IPS-20b (cell line): Measurements from ENCODE around the gene TMEM72.

ENCODE experiments used
- H3K27ac ChIP-seq: one replicate; pipeline ENCODE4 v1.5.1; 2013; ENCODE audit warnings: low read length
- H3K27me3 ChIP-seq: 2 replicates; pipeline ENCODE4 v1.6.1; 2013; ENCODE audit warnings: mild to moderate bottlenecking, low read length, inconsistent platforms; ENCODE audit not compliant: insufficient read depth
- H3K36me3 ChIP-seq: 2 replicates; pipeline ENCODE4 v1.6.1; 2013; ENCODE audit warnings: low read depth, mild to moderate bottlenecking, inconsistent platforms, low read length, moderate library complexity; ENCODE audit not compliant: insufficient read depth
- H3K4me1 ChIP-seq: 2 replicates; pipeline ENCODE4 v1.6.1; 2013; ENCODE audit warnings: mild to moderate bottlenecking, control low read depth, inconsistent platforms, low read length, moderate library complexity; ENCODE audit not compliant: insufficient read depth
- H3K4me3 ChIP-seq: 2 replicates; pipeline ENCODE4 v1.5.1; 2013; ENCODE audit warnings: mild to moderate bottlenecking, low read length, inconsistent platforms
- H3K9ac ChIP-seq: 2 replicates; pipeline ENCODE4 v1.6.1; 2013; ENCODE audit warnings: low read depth, mild to moderate bottlenecking, inconsistent platforms, low read length, moderate library complexity
- H3K9me3 ChIP-seq: 2 replicates; pipeline ENCODE4 v1.6.1; 2013; ENCODE audit warnings: mild to moderate bottlenecking, low read depth, low read length, inconsistent platforms; ENCODE audit not compliant: insufficient read depth

TMEM72 gene

GRCh38 chr10:44954042-44954441 lies 42.9 kb downstream of the TMEM72 start:
- Histone ChIP-seq H3K9ac (no peak overlapping the region), H3K36me3 (no peaks in the 10 kb centered on the region), H3K27ac (no peak overlapping the region), H3K4me1 (peaks cover 14% of the 10 kb centered on the region; the same call in 1 of the 2 replicates), H3K27me3 (no peaks in the 10 kb centered on the region), H3K4me3 (no peak overlapping the region), H3K9me3 (no peaks in the 10 kb centered on the region)

- no peak overlapping the region for H3K27ac ChIP-seq
- H3K4me3 ChIP-seq: no peak overlapping the region
- H3K4me1 ChIP-seq: peaks cover 14% of the 10 kb centered on the region; the same call in 1 of the 2 replicates
- H3K36me3 ChIP-seq: no peaks in the 10 kb centered on the region
- peaks cover 3% of the 10 kb centered on the region for H3K27me3 ChIP-seq
- H3K9me3 ChIP-seq: no peaks in the 10 kb centered on the region
- no peak overlapping the region for H3K9ac ChIP-seq
Observed at GRCh38 chr10:44954962-44955361, 43.8 kb downstream of the TMEM72 start.

DNA sequence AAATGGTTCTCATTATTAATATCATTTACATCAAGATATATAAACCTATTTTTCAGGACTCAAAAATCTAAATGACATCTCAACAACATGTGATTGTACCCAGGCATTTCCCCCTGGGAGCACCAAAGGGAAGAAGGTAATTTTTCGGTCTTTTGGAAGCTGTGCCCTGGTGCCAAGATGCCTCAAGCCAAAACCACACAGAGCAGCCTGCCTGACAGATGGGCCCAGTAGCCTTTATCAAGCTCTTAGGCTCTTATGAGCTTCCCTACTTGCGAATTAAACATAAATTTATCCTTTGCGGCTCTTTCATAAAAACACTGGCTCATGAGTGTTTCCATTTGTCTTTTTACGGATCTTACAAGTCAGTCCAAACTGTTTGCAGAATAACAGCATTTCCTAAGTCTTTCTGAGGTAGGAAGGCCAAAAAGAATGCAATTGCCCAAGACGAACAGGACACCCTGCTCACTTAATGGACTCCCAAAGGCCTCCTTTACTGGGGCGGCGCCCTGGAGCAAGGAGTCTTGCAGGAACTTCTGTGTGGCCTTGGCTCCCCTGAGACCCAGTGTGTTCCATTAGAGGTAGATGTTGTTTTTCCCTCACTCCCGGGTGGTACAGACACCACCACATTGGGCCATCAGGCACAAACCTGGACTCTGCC lies 44.4 kb downstream of the TMEM72 start:
- no peak overlapping the region for H3K9ac ChIP-seq
- no peaks in the 10 kb centered on the region for H3K9me3 ChIP-seq
- H3K36me3 ChIP-seq: no peaks in the 10 kb centered on the region
- peaks cover 9% of the 10 kb centered on the region for H3K27me3 ChIP-seq
- H3K4me1 ChIP-seq: peaks cover 19% of the 10 kb centered on the region; the same call in 1 of the 2 replicates
- no peak overlapping the region for H3K4me3 ChIP-seq
- no peak overlapping the region for H3K27ac ChIP-seq

DNA sequence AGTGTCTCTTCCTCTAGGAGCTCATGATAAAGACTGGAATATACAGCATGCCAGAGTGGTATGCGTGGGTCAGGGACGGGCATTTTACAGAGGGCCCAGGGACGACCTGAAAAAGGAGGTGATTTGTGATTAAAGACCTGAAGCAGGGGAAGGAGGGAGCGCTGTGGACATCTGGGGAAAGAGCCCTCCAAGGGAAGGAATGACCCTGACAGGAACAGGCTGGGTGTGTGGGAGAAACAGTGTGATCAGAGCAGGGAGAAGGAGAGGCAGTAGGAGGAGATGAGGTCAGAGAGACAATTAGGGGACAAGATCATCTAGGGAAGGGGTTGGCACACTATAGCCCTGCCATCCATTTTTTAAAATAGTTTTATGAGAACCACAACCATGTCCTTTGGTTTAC lies 45.1 kb downstream of the TMEM72 start:
- no peaks in the 10 kb centered on the region for H3K36me3 ChIP-seq
- no peak overlapping the region for H3K9ac ChIP-seq
- H3K4me1 ChIP-seq: peaks cover 23% of the 10 kb centered on the region; the same call in 1 of the 2 replicates

DNA sequence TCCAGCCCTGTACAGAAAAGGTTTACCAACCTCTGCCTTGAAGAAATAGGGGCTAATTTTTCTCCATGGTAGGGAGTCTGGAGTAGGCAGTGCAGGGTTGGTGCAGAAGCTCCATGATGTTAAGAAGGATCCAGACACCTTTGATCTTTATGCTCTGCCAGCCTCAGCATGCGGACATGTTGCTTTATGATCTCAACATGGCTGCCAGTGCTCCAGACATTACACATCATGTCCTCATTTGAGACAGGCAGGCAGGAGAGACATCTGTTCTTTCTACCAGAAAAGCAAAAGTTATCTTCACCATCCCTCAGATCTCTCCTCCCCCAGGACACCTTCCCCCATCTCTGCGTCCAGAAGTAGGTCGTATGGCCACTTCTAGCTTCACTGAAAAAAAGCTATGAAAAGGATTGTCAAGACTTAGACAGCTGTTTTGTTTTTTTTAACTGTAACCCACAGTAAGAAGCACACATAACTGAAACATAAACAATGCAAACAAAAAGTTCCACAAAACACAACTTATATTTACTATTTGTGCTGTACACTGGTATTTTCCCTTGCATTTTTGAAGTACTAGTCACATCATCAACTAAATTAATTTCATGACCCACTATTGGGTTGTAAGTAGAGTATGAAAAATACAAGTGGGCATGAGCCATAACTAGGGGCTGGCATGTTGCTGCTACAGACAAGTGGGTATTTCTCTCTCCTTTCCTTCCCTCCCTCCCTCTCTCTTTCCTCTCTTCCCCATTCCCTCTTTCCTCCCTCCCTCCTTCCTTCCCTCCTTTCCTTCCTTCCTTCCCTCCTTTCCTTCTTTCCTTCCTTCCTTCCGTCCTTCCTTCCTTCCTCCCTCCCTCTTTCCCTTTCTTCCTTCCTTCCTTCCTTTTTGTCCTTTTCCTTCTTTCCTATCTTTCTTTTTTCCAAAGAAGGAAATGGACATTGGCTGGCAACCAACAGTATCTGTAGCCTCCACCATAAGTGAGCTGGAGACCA lies 45.9 kb downstream of the TMEM72 start:
- Histone ChIP-seq H3K9me3 (no peaks in the 10 kb centered on the region), H3K4me1 (peaks cover 23% of the 10 kb centered on the region; the same call in 1 of the 2 replicates), H3K36me3 (no peaks in the 10 kb centered on the region), H3K9ac (no peak overlapping the region), H3K4me3 (no peak overlapping the region), H3K27me3 (peaks cover 18% of the 10 kb centered on the region), H3K27ac (no peak overlapping the region)

More for the DNA sequence above, 45.1 kb downstream of the TMEM72 start:
- Histone ChIP-seq H3K4me3 (no peak overlapping the region), H3K27me3 (peaks cover 16% of the 10 kb centered on the region), H3K27ac (no peak overlapping the region), H3K9me3 (no peaks in the 10 kb centered on the region)

DNA sequence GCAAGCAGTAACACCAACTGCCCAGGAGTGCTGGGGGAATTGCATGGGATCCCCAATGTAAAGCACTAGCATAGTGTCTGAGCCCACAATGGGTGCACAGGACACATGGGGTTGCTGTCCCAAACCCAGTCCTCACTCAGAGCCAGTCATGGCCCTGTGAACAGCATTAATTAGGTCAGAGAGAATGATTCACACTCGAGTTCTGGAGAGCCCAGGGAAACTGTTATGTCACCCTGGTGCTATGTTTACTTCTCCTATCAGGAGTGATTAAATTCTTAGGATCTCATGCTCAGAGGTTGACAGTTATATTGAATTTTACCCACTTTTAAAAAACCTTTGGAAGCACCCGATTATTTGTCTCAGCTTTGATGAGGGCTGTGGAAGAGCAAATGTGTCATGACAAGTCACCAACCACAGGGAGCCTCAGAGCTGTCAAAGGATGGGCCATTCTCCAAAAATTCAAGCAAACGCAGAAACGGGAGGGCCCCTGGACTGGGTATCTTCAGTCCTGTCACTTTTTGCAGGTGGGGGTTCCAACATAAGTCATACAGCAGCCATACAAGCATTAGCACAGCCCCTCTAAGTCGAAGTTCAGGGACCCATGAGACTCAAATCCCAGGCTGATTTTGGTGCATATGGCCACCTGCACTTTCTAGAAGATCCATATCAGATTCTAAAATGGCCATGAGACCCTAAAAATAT lies 47.2 kb downstream of the TMEM72 start:
- Histone ChIP-seq H3K27ac (no peak overlapping the region), H3K9me3 (no peaks in the 10 kb centered on the region), H3K4me3 (peak overlapping the region; percentile 97), H3K4me1 (peaks cover 14% of the 10 kb centered on the region; the same call in 1 of the 2 replicates), H3K27me3 (peaks cover 20% of the 10 kb centered on the region), H3K36me3 (no peaks in the 10 kb centered on the region), H3K9ac (peak overlapping the region; percentile 92; the same call in 1 of the 2 replicates)

- H3K27ac ChIP-seq: peak overlapping the region; percentile 48
- H3K9ac ChIP-seq: peak overlapping the region; percentile 92
- no peaks in the 10 kb centered on the region for H3K9me3 ChIP-seq
Observed at GRCh38 chr10:44958898-44959246, 47.7 kb downstream of the TMEM72 start.

DNA sequence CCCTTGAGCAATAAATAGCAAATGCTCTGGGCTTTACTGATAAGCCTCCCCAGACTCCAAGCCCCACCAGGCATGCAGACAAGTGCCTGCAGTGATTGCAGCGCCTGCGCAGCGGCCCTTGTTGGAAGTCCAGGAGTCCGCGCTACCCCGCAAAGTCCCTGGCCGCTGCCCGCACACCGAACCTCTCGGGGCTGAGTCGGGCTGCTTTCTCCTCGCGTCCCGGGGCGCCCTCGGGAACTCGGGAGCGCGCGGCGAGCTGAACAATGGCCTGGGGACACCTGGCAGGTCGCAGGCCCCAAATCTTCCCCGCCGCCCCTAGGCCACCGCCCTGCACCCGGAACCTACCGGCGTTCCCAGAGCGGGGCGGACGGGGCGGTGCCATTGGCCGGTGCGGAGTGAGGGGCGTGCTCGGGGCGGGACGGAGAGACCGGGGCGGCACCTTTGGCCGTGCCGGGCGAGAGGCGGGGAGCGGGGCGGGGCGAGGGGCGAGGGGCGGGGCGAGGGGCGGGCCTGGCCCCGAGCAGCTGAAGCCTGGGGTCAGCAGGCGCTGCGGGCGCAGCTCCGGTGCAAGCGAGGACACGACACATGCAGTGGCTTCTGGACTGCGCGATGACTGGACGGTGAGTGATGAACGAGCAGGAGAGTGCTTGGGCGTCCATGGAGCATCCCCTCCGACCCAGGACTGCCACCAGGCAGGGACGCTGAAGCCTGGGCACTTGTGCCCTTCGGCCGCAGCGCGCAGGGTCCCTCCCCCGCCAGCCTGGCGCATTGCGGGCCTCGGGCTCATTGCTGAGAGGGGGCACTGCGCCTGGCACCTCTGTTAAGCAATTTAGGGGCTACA lies 48.3 kb downstream of the TMEM72 start, which contains the start of gene RASSF4:
RASSF4 (plus strand) TSS at position 556 of the 841 bp plus-strand sequence. CDS start 10,401 bp downstream, outside the sequence.
- Histone ChIP-seq H3K27me3 (peaks cover 20% of the 10 kb centered on the region), H3K27ac (peak within 1 kb of the TSS; percentile 48), H3K9ac (peak within 1 kb of the TSS; percentile 92), H3K4me3 (peak within 1 kb of the TSS; percentile 97), H3K4me1 (peaks cover 25% of the 10 kb centered on the region), H3K36me3 (no peaks in the 10 kb centered on the region), H3K9me3 (no peaks in the 10 kb centered on the region)

More at GRCh38 chr10:44958898-44959246, 47.7 kb downstream of the TMEM72 start:
- H3K4me3 ChIP-seq: peak overlapping the region; percentile 97
- H3K4me1 ChIP-seq: peaks cover 19% of the 10 kb centered on the region
- peaks cover 20% of the 10 kb centered on the region for H3K27me3 ChIP-seq
- H3K36me3 ChIP-seq: no peaks in the 10 kb centered on the region

DNA sequence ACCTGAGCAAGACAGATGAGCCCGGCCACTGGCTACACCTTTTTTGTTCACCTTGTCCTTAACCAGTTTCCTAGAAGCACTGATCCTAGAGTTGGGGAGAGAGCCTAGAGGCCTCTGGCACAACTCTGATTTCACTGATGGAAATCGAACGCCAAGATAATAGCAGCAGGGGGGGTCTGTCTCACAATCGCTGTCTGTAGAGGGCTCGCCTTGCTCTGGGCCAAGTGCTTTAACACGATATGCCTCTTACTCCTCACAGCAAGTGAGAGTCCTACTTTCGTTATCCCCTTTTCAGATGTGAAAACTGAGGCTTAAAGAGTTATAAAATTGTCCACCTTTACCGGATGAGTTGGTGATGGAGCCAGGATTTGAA lies 48.9 kb downstream of the TMEM72 start:
- Histone ChIP-seq H3K4me1 (peaks cover 31% of the 10 kb centered on the region), H3K27ac (no peak overlapping the region), H3K36me3 (no peaks in the 10 kb centered on the region), H3K27me3 (peaks cover 20% of the 10 kb centered on the region), H3K4me3 (peak overlapping the region; percentile 80), H3K9ac (peak overlapping the region; percentile 48; the same call in 1 of the 2 replicates), H3K9me3 (no peaks in the 10 kb centered on the region)

DNA sequence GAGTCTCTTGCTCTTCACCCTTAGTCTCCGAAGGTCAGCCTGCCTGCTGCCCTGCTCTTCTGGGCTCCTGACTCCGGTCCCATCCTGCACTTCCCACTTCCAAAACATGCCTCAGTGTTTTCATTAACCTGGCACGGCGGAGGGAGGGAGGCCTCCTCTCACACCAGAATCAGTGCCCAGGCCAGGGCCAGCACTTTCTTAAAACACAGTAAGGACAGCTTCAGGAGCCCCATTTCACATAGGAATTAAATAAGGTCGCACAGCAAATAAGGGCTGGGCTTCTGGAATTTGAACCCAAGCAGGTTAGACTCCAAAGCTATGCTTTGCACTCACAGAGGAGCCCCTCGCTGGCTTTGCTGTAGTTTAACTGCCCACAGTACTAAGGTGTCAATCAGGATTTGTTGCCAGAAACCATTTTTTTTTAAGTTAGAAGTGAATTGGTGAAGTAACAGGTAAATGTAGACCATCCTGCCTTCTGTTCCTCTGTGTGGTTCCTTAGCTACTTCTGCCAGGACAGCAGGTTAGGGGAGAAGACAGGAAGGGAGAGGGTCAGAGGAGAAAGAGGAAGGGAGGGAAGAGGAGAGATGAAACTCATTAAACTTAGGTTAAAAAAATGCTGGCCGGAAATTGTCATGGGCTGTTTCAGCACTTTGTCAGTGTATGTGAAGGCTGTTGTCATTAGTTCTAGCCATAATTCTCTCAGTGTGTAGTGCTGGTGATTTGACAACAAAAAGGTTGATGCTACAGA lies 49.5 kb downstream of the TMEM72 start:
- peak overlapping the region; percentile 80; the same call in 1 of the 2 replicates for H3K4me3 ChIP-seq
- no peaks in the 10 kb centered on the region for H3K36me3 ChIP-seq

More for the DNA sequence above, 49.5 kb downstream of the TMEM72 start:
- Histone ChIP-seq H3K9ac (peak overlapping the region; percentile 48; the same call in 1 of the 2 replicates), H3K27ac (no peak overlapping the region), H3K4me1 (peaks cover 36% of the 10 kb centered on the region), H3K27me3 (peaks cover 20% of the 10 kb centered on the region), H3K9me3 (no peaks in the 10 kb centered on the region)
